GM12878 (cell line): ENCODE results near the gene TRABD2B.

ENCODE experiments used
- TCF3 ChIP-seq: IDR thresholded peaks from 2 replicates; pipeline ENCODE4 v1.6.1; 2012; ENCODE audit warnings: low read depth, mild to moderate bottlenecking, low read length, borderline replicate concordance; ENCODE audit not compliant: insufficient read depth
- TF ChIP-seq, protein P1 (sequence below): fragments of 450-650 bp; IDR thresholded peaks from 2 replicates; pipeline ENCODE4 v1.6.1; 2017; ENCODE audit warnings: borderline replicate concordance
- TF ChIP-seq, protein P2 (sequence below): IDR thresholded peaks from 2 replicates; pipeline ENCODE4 v1.6.1; 2011; ENCODE audit warnings: borderline replicate concordance, low read depth, mild to moderate bottlenecking, moderate library complexity, mixed read lengths, low read length; ENCODE audit not compliant: insufficient read depth; ENCODE audit errors: extremely low read length
- TF ChIP-seq, protein P3 (sequence below), 3 experiments: IDR thresholded peaks in 2 of 3; conservative IDR thresholded peaks in 1 of 3; 2 replicates each; pipeline ENCODE4 v1.5.1; 2011; ENCODE audit warnings: low read depth in 3 of 3, low read length in 3 of 3, mild to moderate bottlenecking in 3 of 3, control low read depth in 2 of 3, moderate library complexity in 2 of 3, inconsistent platforms in 1 of 3, mixed read lengths in 1 of 3; ENCODE audit not compliant: control insufficient read depth in 2 of 3, insufficient read depth in 1 of 3; ENCODE audit errors: extremely low read depth in 1 of 3

DNA sequence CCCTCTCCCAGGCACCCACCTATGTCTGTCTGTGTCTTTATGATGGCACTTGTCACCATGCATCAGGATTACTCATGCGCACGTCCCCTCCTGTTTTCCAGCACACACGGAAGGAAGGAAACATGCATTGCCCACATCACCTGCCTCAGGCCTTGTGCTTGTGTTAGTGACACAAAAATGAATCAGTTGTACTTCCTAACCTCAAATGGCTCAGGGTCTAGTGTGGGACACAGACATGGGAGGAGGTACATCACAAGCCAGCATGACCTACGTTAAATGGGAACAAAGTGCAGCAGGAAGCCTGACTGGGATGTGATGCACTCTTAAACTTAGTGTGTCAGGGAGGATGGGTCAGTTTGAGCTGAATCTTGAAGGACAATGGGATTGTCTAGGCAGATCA, 126.7 kb downstream of the TRABD2B start:
- TF ChIP-seq, protein P1, sequence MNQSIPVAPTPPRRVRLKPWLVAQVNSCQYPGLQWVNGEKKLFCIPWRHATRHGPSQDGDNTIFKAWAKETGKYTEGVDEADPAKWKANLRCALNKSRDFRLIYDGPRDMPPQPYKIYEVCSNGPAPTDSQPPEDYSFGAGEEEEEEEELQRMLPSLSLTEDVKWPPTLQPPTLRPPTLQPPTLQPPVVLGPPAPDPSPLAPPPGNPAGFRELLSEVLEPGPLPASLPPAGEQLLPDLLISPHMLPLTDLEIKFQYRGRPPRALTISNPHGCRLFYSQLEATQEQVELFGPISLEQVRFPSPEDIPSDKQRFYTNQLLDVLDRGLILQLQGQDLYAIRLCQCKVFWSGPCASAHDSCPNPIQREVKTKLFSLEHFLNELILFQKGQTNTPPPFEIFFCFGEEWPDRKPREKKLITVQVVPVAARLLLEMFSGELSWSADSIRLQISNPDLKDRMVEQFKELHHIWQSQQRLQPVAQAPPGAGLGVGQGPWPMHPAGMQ: no peak
- TF ChIP-seq, protein P2, sequence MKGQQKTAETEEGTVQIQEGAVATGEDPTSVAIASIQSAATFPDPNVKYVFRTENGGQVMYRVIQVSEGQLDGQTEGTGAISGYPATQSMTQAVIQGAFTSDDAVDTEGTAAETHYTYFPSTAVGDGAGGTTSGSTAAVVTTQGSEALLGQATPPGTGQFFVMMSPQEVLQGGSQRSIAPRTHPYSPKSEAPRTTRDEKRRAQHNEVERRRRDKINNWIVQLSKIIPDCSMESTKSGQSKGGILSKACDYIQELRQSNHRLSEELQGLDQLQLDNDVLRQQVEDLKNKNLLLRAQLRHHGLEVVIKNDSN: no peak
- TF ChIP-seq, protein P3, sequence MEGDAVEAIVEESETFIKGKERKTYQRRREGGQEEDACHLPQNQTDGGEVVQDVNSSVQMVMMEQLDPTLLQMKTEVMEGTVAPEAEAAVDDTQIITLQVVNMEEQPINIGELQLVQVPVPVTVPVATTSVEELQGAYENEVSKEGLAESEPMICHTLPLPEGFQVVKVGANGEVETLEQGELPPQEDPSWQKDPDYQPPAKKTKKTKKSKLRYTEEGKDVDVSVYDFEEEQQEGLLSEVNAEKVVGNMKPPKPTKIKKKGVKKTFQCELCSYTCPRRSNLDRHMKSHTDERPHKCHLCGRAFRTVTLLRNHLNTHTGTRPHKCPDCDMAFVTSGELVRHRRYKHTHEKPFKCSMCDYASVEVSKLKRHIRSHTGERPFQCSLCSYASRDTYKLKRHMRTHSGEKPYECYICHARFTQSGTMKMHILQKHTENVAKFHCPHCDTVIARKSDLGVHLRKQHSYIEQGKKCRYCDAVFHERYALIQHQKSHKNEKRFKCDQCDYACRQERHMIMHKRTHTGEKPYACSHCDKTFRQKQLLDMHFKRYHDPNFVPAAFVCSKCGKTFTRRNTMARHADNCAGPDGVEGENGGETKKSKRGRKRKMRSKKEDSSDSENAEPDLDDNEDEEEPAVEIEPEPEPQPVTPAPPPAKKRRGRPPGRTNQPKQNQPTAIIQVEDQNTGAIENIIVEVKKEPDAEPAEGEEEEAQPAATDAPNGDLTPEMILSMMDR (IDR thresholded peaks at IDR 0.05 in 2 of 3, conservative IDR thresholded peaks at IDR 0.05 in 1 of 3; ENCODE audit: control insufficient read depth in 2 of 3, extremely low read depth in 1 of 3, insufficient read depth in 1 of 3, low read depth in 3 of 3, low read length in 3 of 3): no peak
- TF ChIP-seq TCF3: no peak
